GDM1 (cell line): ENCODE results near the gene CLINT1.
A peak's percentile ranks its signal among the peaks of the same experiment; 100 is the strongest.
"Not testable (repeated sequence)": the region's sequence is repeated elsewhere in the genome, so short reads cannot be mapped to it uniquely, and the experiment has no call there.

Experiments
- DNase-seq: peaks from one replicate; lab custom pipeline; 2025; lab: John Stamatoyannopoulos, UW

Gene CLINT1

GRCh38 chr5:157858527-157859226 lies at the start of gene CLINT1:
TSS of gene CLINT1 (minus strand) at chr5:157859145. CDS start at chr5:157858970, 175 bp downstream.
- DNase-seq: peak; percentile 89

GRCh38 chr5:157908459-157908858 lies 49.5 kb upstream of the CLINT1 start:
- no peak for DNase-seq

- no peak for DNase-seq
Observed at GRCh38 chr5:157907479-157907878, 48.5 kb upstream of the CLINT1 start.

GRCh38 chr5:157903117-157903450 lies 44.1 kb upstream of the CLINT1 start:
- DNase-seq: no peak

GRCh38 chr5:157902449-157903116 lies 43.6 kb upstream of the CLINT1 start:
- no peak for DNase-seq

- DNase-seq: no peak
Observed at GRCh38 chr5:157900644-157901043, 41.7 kb upstream of the CLINT1 start.

GRCh38 chr5:157893611-157894010 lies 34.7 kb upstream of the CLINT1 start:
- no peak for DNase-seq

GRCh38 chr5:157892974-157893373 lies 34.0 kb upstream of the CLINT1 start:
- no peak for DNase-seq

- DNase-seq: no peak
Observed at GRCh38 chr5:157890836-157891597, 32.1 kb upstream of the CLINT1 start.

- DNase-seq: no peak
Observed at GRCh38 chr5:157888814-157889532, 30.0 kb upstream of the CLINT1 start.

- DNase-seq: no peak
Observed at GRCh38 chr5:157886796-157887380, 27.9 kb upstream of the CLINT1 start.

GRCh38 chr5:157885051-157885450 lies 26.1 kb upstream of the CLINT1 start:
- DNase-seq: not testable (repeated sequence)

- not testable (repeated sequence) for DNase-seq
Observed at GRCh38 chr5:157881498-157881897, 22.6 kb upstream of the CLINT1 start.

GRCh38 chr5:157877821-157878220 lies 18.9 kb upstream of the CLINT1 start:
- DNase-seq: no peak

GRCh38 chr5:157874861-157875260 lies 15.9 kb upstream of the CLINT1 start:
- DNase-seq: no peak

- no peak for DNase-seq
Observed at GRCh38 chr5:157870837-157871834, 12.2 kb upstream of the CLINT1 start.

- no peak for DNase-seq
Observed at GRCh38 chr5:157867751-157868387, 8.9 kb upstream of the CLINT1 start.

GRCh38 chr5:157866536-157866935 lies 7.6 kb upstream of the CLINT1 start:
- no peak for DNase-seq

GRCh38 chr5:157865781-157866180 lies 6.8 kb upstream of the CLINT1 start:
- DNase-seq: no peak

- peak; percentile 41 for DNase-seq
Observed at GRCh38 chr5:157864067-157864466, 5.1 kb upstream of the CLINT1 start.
